Thyroid gland (tissue), 4 donors: ENCODE data around the gene LHFPL6.

ENCODE experiments used
- CTCF ChIP-seq, 6 experiments: fragments of 200-600 bp in 3 of 6; fragments of 450-650 bp in 3 of 6; sonication (generic) in 3 of 6; IDR thresholded peaks; one replicate each; pipeline ENCODE4 v1.5.1; 2016 to 2019; ENCODE audit warnings: antibody characterized with exemption in 6 of 6, mild to moderate bottlenecking in 2 of 6, inconsistent platforms in 1 of 6, moderate library complexity in 1 of 6
- POLR2A ChIP-seq, 2 donors: fragments of 450-650 bp; IDR thresholded peaks; one replicate each; pipeline ENCODE4 v1.6.1; 2017; ENCODE audit warnings: antibody characterized with exemption in 2 of 2, mild to moderate bottlenecking in 2 of 2, moderate library complexity in 1 of 2

DNA sequence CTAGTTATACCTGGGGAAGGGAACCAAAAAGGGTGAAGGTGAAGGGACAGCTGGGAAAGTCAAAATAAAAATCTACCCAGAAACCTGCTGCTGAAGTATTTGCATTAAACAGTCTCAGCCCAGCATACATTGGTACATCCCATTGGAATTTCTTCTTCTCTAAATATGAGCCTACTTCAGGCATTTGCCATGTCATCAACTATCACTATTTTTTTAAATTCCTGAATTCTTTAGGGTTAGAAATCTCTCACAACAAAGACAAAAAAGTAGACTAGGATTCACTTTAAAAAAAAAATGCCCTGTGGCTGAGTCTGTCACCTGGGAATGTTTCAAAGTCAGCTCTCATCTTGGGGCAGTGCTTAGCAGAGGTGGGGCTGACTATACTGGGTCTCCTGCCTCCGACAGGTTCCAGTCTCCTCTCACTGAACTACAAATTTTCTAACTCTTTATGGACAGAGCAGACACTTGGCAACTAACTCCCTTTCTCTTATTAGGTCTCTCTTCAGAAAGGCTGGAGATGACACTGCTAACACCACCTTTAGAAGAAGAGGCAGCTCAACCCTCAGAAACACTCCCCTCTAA is 141.2 kb downstream of the LHFPL6 start:
- TF ChIP-seq CTCF (IDR thresholded peaks at IDR 0.05), result no peak
- TF ChIP-seq POLR2A (IDR thresholded peaks at IDR 0.05), result no peak
